Ishikawa (cell line): Measurements from ENCODE around the gene NOS1AP.

Experiments
- CEBPB ChIP-seq: IDR thresholded peaks from 2 replicates; pipeline ENCODE4 v1.6.1; 2012
- CREB1 ChIP-seq: IDR thresholded peaks from 2 replicates; pipeline ENCODE4 v1.6.1; 2012; ENCODE audit warnings: low read depth
- EGR1 ChIP-seq: IDR thresholded peaks from 2 replicates; pipeline ENCODE4 v1.6.1; 2012
- EP300 ChIP-seq: IDR thresholded peaks from 2 replicates; pipeline ENCODE4 v1.6.1; 2012; ENCODE audit warnings: borderline replicate concordance
- FOXM1 ChIP-seq: IDR thresholded peaks from 2 replicates; pipeline ENCODE4 v1.6.1; 2012; ENCODE audit warnings: low read depth, borderline replicate concordance
- MAX ChIP-seq: IDR thresholded peaks from 2 replicates; pipeline ENCODE4 v1.6.1; 2012
- NFIC ChIP-seq: IDR thresholded peaks from 2 replicates; pipeline ENCODE4 v1.6.1; 2012
- RAD21 ChIP-seq: IDR thresholded peaks from 2 replicates; pipeline ENCODE4 v1.6.1; 2012; ENCODE audit warnings: low read depth
- REST ChIP-seq: IDR thresholded peaks from 2 replicates; pipeline ENCODE4 v1.6.1; 2012; ENCODE audit warnings: low read depth, mild to moderate bottlenecking
- TAF1 ChIP-seq: IDR thresholded peaks from 2 replicates; pipeline ENCODE4 v1.6.1; 2012; ENCODE audit warnings: low read depth, mild to moderate bottlenecking
- TCF12 ChIP-seq: IDR thresholded peaks from 2 replicates; pipeline ENCODE4 v1.6.1; 2012; ENCODE audit warnings: low read depth
- TEAD4 ChIP-seq: IDR thresholded peaks from 2 replicates; pipeline ENCODE4 v1.6.1; 2012
- USF1 ChIP-seq: IDR thresholded peaks from 2 replicates; pipeline ENCODE4 v1.6.1; 2012
- YY1 ChIP-seq: IDR thresholded peaks from 2 replicates; pipeline ENCODE4 v1.6.1; 2012; ENCODE audit warnings: low read depth
- ZBTB7A ChIP-seq: IDR thresholded peaks from 2 replicates; pipeline ENCODE4 v1.6.1; 2012; ENCODE audit warnings: low read depth

The NOS1AP gene

GRCh38 chr1:162023181-162023546 lies 46.3 kb upstream of the NOS1AP start:
- no peak for TF ChIP-seq MAX

- TF ChIP-seq RAD21 (peak; percentile 41; the same call in 1 of the 2 replicates), CREB1 (no peak), MAX (no peak), TEAD4 (no peak), FOXM1 (no peak), EGR1 (no peak), YY1 (no peak), REST (no peak), NFIC (no peak), EP300 (no peak), ZBTB7A (peak; percentile 94), TCF12 (no peak), CEBPB (no peak)
Measured at GRCh38 chr1:162023547-162024501, 45.7 kb upstream of the NOS1AP start, which contains the start of gene OLFML2B. OLFML2B (minus strand) TSS chr1:162023869; CDS start chr1:162023430, 439 bp downstream.

GRCh38 chr1:162025541-162025940 lies 44.0 kb upstream of the NOS1AP start:
- no peak for TF ChIP-seq CREB1
- no peak for TF ChIP-seq USF1
- TF ChIP-seq REST = no peak
- TF ChIP-seq NFIC = no peak
- TF ChIP-seq MAX = no peak
- TF ChIP-seq YY1 = no peak
- TF ChIP-seq TCF12 = no peak
- TF ChIP-seq FOXM1 = no peak
- no peak for TF ChIP-seq RAD21
- no peak for TF ChIP-seq TEAD4
- TF ChIP-seq EP300 = no peak
- no peak for TF ChIP-seq TAF1
- TF ChIP-seq ZBTB7A = no peak
- TF ChIP-seq EGR1 = no peak
- no peak for TF ChIP-seq CEBPB

GRCh38 chr1:162026881-162027280 lies 42.6 kb upstream of the NOS1AP start:
- TF ChIP-seq REST (no peak), CREB1 (no peak), USF1 (no peak), CEBPB (no peak), RAD21 (no peak), TEAD4 (no peak), EP300 (no peak), ZBTB7A (no peak), FOXM1 (no peak)
